ENCODE results near the gene ZNF865. TPM values are rescaled to one million over a fixed set of nuclear protein-coding genes. Genes with fewer than 3 reads are reported as not detected.
"Not testable (repeated sequence)": the region's sequence is repeated elsewhere in the genome, so short reads cannot be mapped to it uniquely, and the experiment has no call there.

Gene ZNF865
- total RNA-seq, 1 donor from 2014 or later: 18.9 TPM

DNA sequence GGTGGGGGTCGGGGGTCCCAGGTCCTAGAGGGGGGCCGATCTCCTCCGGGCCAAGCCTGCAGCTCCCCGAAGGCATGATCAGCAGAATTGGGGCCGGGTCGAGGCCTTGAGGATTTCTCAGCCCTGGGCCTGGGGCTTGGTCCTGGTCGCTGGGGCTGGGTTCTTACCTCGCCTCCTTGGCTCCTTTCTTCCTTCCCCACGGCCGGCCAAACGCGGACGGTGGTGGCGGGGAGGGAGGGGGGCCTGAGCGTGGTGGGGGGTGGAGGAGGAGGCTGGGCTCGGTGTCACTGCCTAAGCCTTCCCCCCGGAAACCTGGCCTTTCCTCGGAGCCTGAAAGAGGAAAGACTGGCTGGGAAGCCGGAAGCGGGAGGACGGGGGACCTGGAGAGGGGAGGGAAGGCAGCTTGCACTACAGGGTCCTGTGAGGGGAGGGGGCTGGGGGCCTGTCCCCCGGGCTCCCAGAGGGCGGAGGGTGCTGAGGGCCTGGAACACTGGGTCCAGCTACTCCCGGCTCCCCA is 24.8 kb upstream of the ZNF865 start, which contains the start of gene ZNF579:
TSS of gene ZNF579 (minus strand) at position 221 of the 517 bp plus-strand sequence. CDS start 1,209 bp downstream, outside the sequence.
- intact Hi-C loops (cut with micrococcal nuclease): loop anchor here (2.0 kb wide), 4 partner anchors 18 to 94 kb away; partner anchors contain the start of genes EPN1, FIZ1, U2AF2 and ZNF580
- DNase-seq (peak; percentile 68), ATAC-seq (ENCODE audit: low read depth) (peak; percentile 83)
- CTCF ChIA-PET: interaction anchor here (1.0 to 1.2 kb wide), 2 partner anchors 74 to 77 kb away, joined by 3 read pairs; partner anchors contain the start of gene U2AF2
- POLR2A ChIA-PET: interaction anchor here (0.6 to 2.5 kb wide), 6 partner anchors 14 to 322 kb away, joined by 3 to 15 read pairs (median 4); partner anchors contain the start of genes FIZ1, PPP6R1 and ZNF524
- Mint-ChIP-seq H3K9me3 (no peaks in the 10 kb centered on the region), H3K27me3 (no peaks in the 10 kb centered on the region), H3K36me3 (ENCODE audit: low read depth) (peaks cover 17% of the 10 kb centered on the region), H3K27ac (peak within 1 kb of the TSS; percentile 75), H3K4me3 (peak within 1 kb of the TSS; percentile 84), H3K4me1 (peaks cover 29% of the 10 kb centered on the region)
- TF ChIP-seq, protein P1, sequence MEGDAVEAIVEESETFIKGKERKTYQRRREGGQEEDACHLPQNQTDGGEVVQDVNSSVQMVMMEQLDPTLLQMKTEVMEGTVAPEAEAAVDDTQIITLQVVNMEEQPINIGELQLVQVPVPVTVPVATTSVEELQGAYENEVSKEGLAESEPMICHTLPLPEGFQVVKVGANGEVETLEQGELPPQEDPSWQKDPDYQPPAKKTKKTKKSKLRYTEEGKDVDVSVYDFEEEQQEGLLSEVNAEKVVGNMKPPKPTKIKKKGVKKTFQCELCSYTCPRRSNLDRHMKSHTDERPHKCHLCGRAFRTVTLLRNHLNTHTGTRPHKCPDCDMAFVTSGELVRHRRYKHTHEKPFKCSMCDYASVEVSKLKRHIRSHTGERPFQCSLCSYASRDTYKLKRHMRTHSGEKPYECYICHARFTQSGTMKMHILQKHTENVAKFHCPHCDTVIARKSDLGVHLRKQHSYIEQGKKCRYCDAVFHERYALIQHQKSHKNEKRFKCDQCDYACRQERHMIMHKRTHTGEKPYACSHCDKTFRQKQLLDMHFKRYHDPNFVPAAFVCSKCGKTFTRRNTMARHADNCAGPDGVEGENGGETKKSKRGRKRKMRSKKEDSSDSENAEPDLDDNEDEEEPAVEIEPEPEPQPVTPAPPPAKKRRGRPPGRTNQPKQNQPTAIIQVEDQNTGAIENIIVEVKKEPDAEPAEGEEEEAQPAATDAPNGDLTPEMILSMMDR (IDR thresholded peaks at IDR 0.05): no peak

GRCh38 chr19:55581145-55581822 is 24.2 kb upstream of the ZNF865 start:
- H3K27me3 Mint-ChIP-seq: no peaks in the 10 kb centered on the region
- no peaks in the 10 kb centered on the region for H3K9me3 Mint-ChIP-seq
- H3K27ac Mint-ChIP-seq: peak overlapping the region; percentile 61
- intact Hi-C loops (cut with micrococcal nuclease): loop anchor here (2.0 kb wide), 4 partner anchors 18 to 94 kb away; partner anchors contain the start of genes EPN1, FIZ1, U2AF2 and ZNF580
- POLR2A ChIA-PET: interaction anchor here (0.6 to 2.5 kb wide), 5 partner anchors 14 to 104 kb away, joined by 3 to 15 read pairs (median 3); partner anchors contain the start of genes FIZ1, U2AF2, ZNF524 and ZNF580
- TF ChIP-seq, protein P1 (IDR thresholded peaks at IDR 0.05): no peak
- peaks cover 34% of the 10 kb centered on the region for H3K4me1 Mint-ChIP-seq
- H3K4me3 Mint-ChIP-seq: peak overlapping the region; percentile 84
- ATAC-seq (ENCODE audit: low read depth): no peak
- peaks cover 17% of the 10 kb centered on the region for H3K36me3 Mint-ChIP-seq (ENCODE audit: low read depth)
- no peak for DNase-seq
- CTCF ChIA-PET: interaction anchor here (1.0 to 1.2 kb wide), 2 partner anchors 73 to 77 kb away, joined by 3 read pairs; partner anchors contain the start of gene U2AF2

DNA sequence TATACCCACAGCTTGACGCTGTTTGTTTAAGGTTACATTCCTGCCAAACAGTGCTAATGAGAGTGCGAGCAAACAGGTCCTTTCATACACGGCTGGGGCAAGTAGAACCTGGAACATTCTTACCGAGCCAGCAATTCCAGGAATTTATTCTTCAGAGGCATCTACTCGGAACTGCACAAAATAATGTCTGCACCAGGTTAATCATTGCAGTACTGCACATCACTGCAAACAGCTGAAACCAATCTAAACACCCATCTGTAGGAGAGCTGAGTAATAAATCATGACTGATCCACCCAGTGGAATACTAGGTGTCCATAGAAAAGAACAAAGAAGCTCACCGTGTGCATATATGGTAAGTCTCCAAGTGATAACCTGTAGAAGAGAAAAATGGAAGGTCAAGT is 23.6 kb upstream of the ZNF865 start:
- Mint-ChIP-seq H3K36me3 (ENCODE audit: low read depth) (peaks cover 16% of the 10 kb centered on the region), H3K27ac (peak overlapping the region; percentile 7), H3K9me3 (no peaks in the 10 kb centered on the region), H3K4me3 (peak overlapping the region; percentile 84), H3K4me1 (peaks cover 39% of the 10 kb centered on the region), H3K27me3 (no peaks in the 10 kb centered on the region)
- DNase-seq (no peak), ATAC-seq (ENCODE audit: low read depth) (no peak)
- TF ChIP-seq, protein P1 (IDR thresholded peaks at IDR 0.05): no peak
- CTCF ChIA-PET: no interaction called here
- intact Hi-C loops (cut with micrococcal nuclease): loop anchor here (2.0 kb wide), 4 partner anchors 17 to 93 kb away; partner anchors contain the start of genes EPN1, FIZ1, U2AF2 and ZNF580
- POLR2A ChIA-PET: interaction anchor here (0.7 to 2.5 kb wide), 3 partner anchors 17 to 73 kb away, joined by 3 to 15 read pairs (median 3); partner anchors contain the start of genes FIZ1, U2AF2, ZNF524 and ZNF580

DNA sequence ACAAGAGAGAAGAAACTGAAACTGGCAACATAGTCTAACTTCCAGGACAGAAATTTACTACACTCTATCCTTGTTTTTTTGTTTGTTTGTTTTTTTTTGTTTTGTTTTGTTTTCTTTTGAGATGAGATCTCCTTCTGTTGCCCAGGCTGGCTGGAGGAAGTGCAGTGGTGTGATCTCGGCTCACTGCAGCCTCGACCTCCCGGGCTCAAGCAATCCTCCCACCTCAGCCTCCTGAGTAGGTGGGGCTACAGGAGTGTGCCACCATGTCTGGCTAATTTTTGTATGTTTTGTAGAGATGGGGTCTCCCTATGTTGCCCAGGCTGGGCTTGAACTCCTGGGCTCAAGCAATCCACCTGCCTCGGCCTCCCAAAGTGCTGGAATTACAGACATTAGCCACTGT is 23.2 kb upstream of the ZNF865 start:
- DNase-seq; H3K9me3 Mint-ChIP-seq; intact Hi-C loops (cut with micrococcal nuclease); ATAC-seq (ENCODE audit: low read depth); H3K27me3 Mint-ChIP-seq; CTCF ChIA-PET: not testable (repeated sequence)
- H3K4me3 Mint-ChIP-seq: peak overlapping the region; percentile 84
- peak overlapping the region; percentile 7 for H3K27ac Mint-ChIP-seq
- POLR2A ChIA-PET: interaction anchor here (1.0 to 2.5 kb wide), 2 partner anchors 17 to 72 kb away, joined by 3 to 15 read pairs; partner anchors contain the start of genes FIZ1, U2AF2 and ZNF524
- H3K36me3 Mint-ChIP-seq (ENCODE audit: low read depth): peaks cover 11% of the 10 kb centered on the region
- peaks cover 44% of the 10 kb centered on the region for H3K4me1 Mint-ChIP-seq

DNA sequence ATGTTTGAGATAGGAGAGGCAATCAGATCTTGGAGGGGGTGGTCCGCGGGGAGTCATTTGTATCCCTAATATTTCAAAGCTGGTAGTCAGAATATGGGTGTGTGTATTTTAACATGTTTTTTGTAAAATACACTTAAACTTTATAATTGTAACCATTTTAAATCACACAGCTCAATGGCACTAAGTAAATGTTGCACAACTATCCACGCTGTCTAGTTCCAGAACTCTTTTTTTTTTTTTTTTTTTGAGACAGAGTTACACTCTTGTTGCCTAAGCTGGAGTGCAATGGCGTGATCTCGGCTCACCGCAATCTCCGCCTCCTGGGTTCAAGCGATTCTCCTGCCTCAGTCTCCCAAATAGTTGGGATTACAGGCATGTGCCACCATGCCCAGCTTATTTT is 21.6 kb upstream of the ZNF865 start:
- H3K9me3 Mint-ChIP-seq; H3K27me3 Mint-ChIP-seq; ATAC-seq (ENCODE audit: low read depth); intact Hi-C loops (cut with micrococcal nuclease); CTCF ChIA-PET; H3K36me3 Mint-ChIP-seq (ENCODE audit: low read depth); H3K27ac Mint-ChIP-seq; DNase-seq; H3K4me3 Mint-ChIP-seq: not testable (repeated sequence)
- H3K4me1 Mint-ChIP-seq: peaks cover 47% of the 10 kb centered on the region
- POLR2A ChIA-PET: interaction anchor here (1.1 to 5.7 kb wide), 2 partner anchors 16 to 51 kb away, joined by 4 to 42 read pairs; partner anchors contain the start of genes FIZ1 and ZNF524
